DOHH2 (cell line): ENCODE measurements around the gene PPM1H.

ENCODE experiments used
- EZH2phosphoT487 ChIP-seq: fragments of 200-600 bp; sonication (generic); IDR thresholded peaks from 2 replicates; pipeline ENCODE4 v1.6.1; 2017; ENCODE audit warnings: borderline replicate concordance, mild to moderate bottlenecking, antibody characterized with exemption, low read length, moderate library complexity, mixed read lengths
- TF ChIP-seq, protein P1 (sequence below): fragments of 200-600 bp; sonication (generic); IDR thresholded peaks from one replicate; pipeline ENCODE4 v1.5.1; 2014; ENCODE audit warnings: antibody characterized with exemption, mild to moderate bottlenecking, low read depth, low read length; ENCODE audit not compliant: poor library complexity, severe bottlenecking

DNA sequence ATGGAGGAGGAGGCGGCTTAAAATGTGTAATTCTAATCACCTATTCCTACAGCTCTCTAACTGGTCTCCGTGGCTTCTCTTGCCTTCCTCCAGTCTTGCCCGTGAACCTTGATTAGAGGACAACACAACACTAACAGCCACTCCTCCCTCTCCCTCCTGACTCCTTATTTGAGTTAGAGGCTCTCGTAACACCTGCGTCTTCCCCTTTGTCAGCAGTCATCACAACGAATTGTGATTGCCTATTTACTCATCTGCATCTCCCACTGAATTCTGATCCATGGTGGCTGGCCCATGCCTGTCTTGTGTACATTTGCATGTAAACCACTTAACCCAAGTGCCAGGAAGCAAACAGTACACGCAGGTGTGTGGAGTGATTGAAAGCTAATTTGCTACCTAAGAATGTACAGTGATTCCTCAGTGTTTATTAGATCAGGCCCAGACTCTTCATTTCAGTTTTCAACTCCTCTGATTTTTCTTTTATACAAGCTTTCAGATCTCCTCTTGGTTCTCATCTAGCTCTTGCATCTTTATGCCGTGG, 313.8 kb downstream of the PPM1H start:
- TF ChIP-seq, protein P1, sequence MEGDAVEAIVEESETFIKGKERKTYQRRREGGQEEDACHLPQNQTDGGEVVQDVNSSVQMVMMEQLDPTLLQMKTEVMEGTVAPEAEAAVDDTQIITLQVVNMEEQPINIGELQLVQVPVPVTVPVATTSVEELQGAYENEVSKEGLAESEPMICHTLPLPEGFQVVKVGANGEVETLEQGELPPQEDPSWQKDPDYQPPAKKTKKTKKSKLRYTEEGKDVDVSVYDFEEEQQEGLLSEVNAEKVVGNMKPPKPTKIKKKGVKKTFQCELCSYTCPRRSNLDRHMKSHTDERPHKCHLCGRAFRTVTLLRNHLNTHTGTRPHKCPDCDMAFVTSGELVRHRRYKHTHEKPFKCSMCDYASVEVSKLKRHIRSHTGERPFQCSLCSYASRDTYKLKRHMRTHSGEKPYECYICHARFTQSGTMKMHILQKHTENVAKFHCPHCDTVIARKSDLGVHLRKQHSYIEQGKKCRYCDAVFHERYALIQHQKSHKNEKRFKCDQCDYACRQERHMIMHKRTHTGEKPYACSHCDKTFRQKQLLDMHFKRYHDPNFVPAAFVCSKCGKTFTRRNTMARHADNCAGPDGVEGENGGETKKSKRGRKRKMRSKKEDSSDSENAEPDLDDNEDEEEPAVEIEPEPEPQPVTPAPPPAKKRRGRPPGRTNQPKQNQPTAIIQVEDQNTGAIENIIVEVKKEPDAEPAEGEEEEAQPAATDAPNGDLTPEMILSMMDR: no peak
- no peak for TF ChIP-seq EZH2phosphoT487
